B cell (primary cell): ENCODE data around the gene RFXAP. TPM values are rescaled to one million over a fixed set of nuclear protein-coding genes. Genes with fewer than 3 reads are reported as not detected.

Experiments used
- ATAC-seq: fragments of 200-7000 bp; cut with Tn5 transposase; one replicate; pipeline ENCODE4 v1.10.0; 2021; ENCODE audit warnings: low read depth, mild to moderate bottlenecking, moderate number of reproducible peaks, moderate library complexity
- CTCF ChIA-PET: fragments of 350-600 bp; sonication (Branson Sonifier 250); formaldehyde crosslinking; loops from one replicate; lab custom pipeline; 2021; ENCODE audit warnings: antibody characterized with exemption, inconsistent platforms; lab: Charles Lee
- POLR2A ChIA-PET: fragments of 350-600 bp; sonication (Branson Sonifier 250); formaldehyde crosslinking; loops from one replicate; lab custom pipeline; 2021; ENCODE audit warnings: antibody characterized with exemption; lab: Charles Lee
- DNase-seq: peaks from one replicate; pipeline ENCODE4 v3.0.0; 2013
- H2AFZ ChIP-seq: 2 replicates; pipeline ENCODE4 v1.6.1; 2012; ENCODE audit warnings: mild to moderate bottlenecking, low read depth, low read length; ENCODE audit not compliant: insufficient read depth, poor library complexity, severe bottlenecking
- H3K27ac ChIP-seq, 2 donors: 1 replicate in 1 of 2; 2 replicates in 1 of 2; pipeline ENCODE4 v1.5.1; 2012 to 2013; ENCODE audit warnings: low read length in 2 of 2, mild to moderate bottlenecking in 2 of 2, moderate library complexity in 1 of 2
- H3K27me3 ChIP-seq, 4 experiments: fragments of 200-600 bp in 1 of 4; sonication (generic) in 1 of 4; replicated peaks in 1 of 4; 1 replicate in 2 of 4; 2 replicates in 2 of 4; pipeline versions ENCODE4 v1.6.1 to v1.7.0; 2013 to 2016; ENCODE audit warnings: low read length in 3 of 4, mild to moderate bottlenecking in 2 of 4, mixed read lengths in 1 of 4, moderate library complexity in 1 of 4; ENCODE audit not compliant: insufficient read depth in 4 of 4, control insufficient read depth in 3 of 4; ENCODE audit errors: control extremely low read depth in 1 of 4
- H3K36me3 ChIP-seq, 2 experiments: replicated peaks in 1 of 2; 1 replicate in 1 of 2; 2 replicates in 1 of 2; pipeline versions ENCODE4 v1.6.1 to v1.7.1; 2013; ENCODE audit warnings: low read length in 1 of 2; ENCODE audit not compliant: insufficient read depth in 2 of 2, control insufficient read depth in 1 of 2; ENCODE audit errors: control extremely low read depth in 1 of 2, extremely low read depth in 1 of 2
- H3K4me1 ChIP-seq, 2 donors: fragments of 200-600 bp in 1 of 2; sonication (generic) in 1 of 2; 1 replicate in 1 of 2; 2 replicates in 1 of 2; pipeline versions ENCODE4 v1.5.1 to v1.6.1; 2013 to 2017; ENCODE audit warnings: low read length in 2 of 2; ENCODE audit not compliant: control insufficient read depth in 2 of 2, insufficient read depth in 2 of 2
- H3K4me2 ChIP-seq: replicated peaks from 2 replicates; pipeline ENCODE3; 2012; ENCODE audit warnings: mild to moderate bottlenecking, low read depth, low read length; ENCODE audit not compliant: poor library complexity, severe bottlenecking
- H3K4me3 ChIP-seq, 5 experiments: fragments of 200-600 bp in 1 of 5; sonication (generic) in 1 of 5; 1 replicate in 3 of 5; 2 replicates in 2 of 5; pipeline versions ENCODE4 v1.5.1 to v1.7.0; 2011 to 2016; ENCODE audit warnings: low read length in 4 of 5, mild to moderate bottlenecking in 4 of 5, low read depth in 2 of 5, control low read depth in 1 of 5, moderate library complexity in 1 of 5; ENCODE audit not compliant: insufficient read depth in 1 of 5; ENCODE audit errors: control extremely low read depth in 1 of 5, extremely low read depth in 1 of 5
- H3K79me2 ChIP-seq: fragments of 200-600 bp; sonication (generic); one replicate; pipeline ENCODE4 v1.6.0; 2016; ENCODE audit warnings: low read length; ENCODE audit not compliant: control insufficient read depth, insufficient read depth
- H3K9ac ChIP-seq: fragments of 200-600 bp; sonication (generic); 2 replicates; pipeline ENCODE4 v1.6.1; 2017; ENCODE audit warnings: mild to moderate bottlenecking, low read length, moderate library complexity
- H3K9me3 ChIP-seq, 3 donors: one replicate each; pipeline versions ENCODE4 v1.6.1 to v1.7.1; 2013; ENCODE audit warnings: low read length in 2 of 3; ENCODE audit not compliant: control insufficient read depth in 2 of 3, insufficient read depth in 1 of 3; ENCODE audit errors: control extremely low read depth in 1 of 3
- H4K20me1 ChIP-seq: 2 replicates; pipeline ENCODE4 v1.6.0; 2012; ENCODE audit warnings: mild to moderate bottlenecking, low read length; ENCODE audit not compliant: insufficient read depth, control insufficient read depth, poor library complexity, severe bottlenecking
- H3K27ac Mint-ChIP-seq: one replicate; pipeline ENCODE4 v1.8.0; 2021; ENCODE audit warnings: mixed read lengths
- H3K27me3 Mint-ChIP-seq: one replicate; pipeline ENCODE4 v1.8.0; 2021; ENCODE audit warnings: mixed read lengths
- H3K4me1 Mint-ChIP-seq: one replicate; pipeline ENCODE4 v1.8.0; 2021; ENCODE audit warnings: mixed read lengths
- H3K4me3 Mint-ChIP-seq: one replicate; pipeline ENCODE4 v1.8.0; 2021; ENCODE audit warnings: mixed read lengths
- H3K9me3 Mint-ChIP-seq: one replicate; pipeline ENCODE4 v1.8.0; 2022; ENCODE audit warnings: mixed read lengths; ENCODE audit not compliant: insufficient read depth
- EZH2 ChIP-seq: IDR thresholded peaks from 2 replicates; pipeline ENCODE4 v1.6.1; 2012; ENCODE audit warnings: borderline replicate concordance, low read depth, mild to moderate bottlenecking, moderate library complexity, low read length; ENCODE audit not compliant: insufficient read depth, poor library complexity, severe bottlenecking
- WGBS: methylation state at CpG from one replicate; pipeline ENCODE4 v1.1.5; 2013; ENCODE audit warnings: missing lambda C conversion rate; ENCODE audit not compliant: insufficient coverage; 5-methylcytosine and 5-hydroxymethylcytosine counted together
- intact Hi-C: fragments of 100-400 bp; cut with micrococcal nuclease; formaldehyde crosslinking; loops from one replicate; pipeline ENCODE4 v1.10.0; 2022
- polyA plus RNA-seq: library from polyadenylated mRNA; depleted of rRNA; stranded (reverse); fragments of >200 nt; gene quantifications from 2 replicates; pipeline ENCODE4 v1.2.3, GENCODE V29; 2012
- total RNA-seq, 2 donors: library from RNA; stranded (reverse); fragments of 120-200 nt in 1 of 2; gene quantifications; 1 replicate in 1 of 2; 2 replicates in 1 of 2; pipeline versions ENCODE4 v1.2.3 to v1.2.4, GENCODE V29; 2013 to 2022
- TF ChIP-seq, protein P1 (sequence below): fragments of 200-600 bp; IDR thresholded peaks from one replicate; pipeline ENCODE4 v1.8.0; 2022; ENCODE audit warnings: antibody characterized with exemption, mild to moderate bottlenecking

RFXAP gene
- total and polyA plus RNA-seq, 2 donors (not counting 1 experiment from before 2014, with no cell fraction given) = 6.6 to 13.5 TPM

DNA sequence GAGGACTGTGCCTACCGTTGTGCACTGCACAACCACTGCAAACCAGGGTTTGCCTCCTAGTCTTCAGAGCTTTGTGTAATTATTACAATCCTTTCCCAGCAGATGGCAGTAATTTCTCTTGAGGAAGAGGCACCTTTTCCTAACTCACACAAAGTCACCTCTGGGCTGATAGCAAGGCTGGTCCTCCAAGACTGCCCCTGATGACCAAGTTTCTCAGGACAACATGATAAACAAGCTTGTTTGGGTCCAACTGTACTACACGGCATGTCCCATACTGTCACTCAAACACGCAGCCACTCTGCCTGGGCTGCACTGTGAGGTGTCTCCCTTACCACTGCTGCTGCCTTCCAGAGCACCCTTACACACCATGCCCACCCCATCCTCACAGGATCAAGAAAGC, 39.3 kb downstream of the RFXAP start:
- Histone ChIP-seq H3K4me3 (no peak overlapping the region), H2AFZ (no peak overlapping the region), H3K79me2 (no peaks in the 10 kb centered on the region), H3K4me1 (no peaks in the 10 kb centered on the region), H3K36me3 (no peaks in the 10 kb centered on the region), H4K20me1 (no peaks in the 10 kb centered on the region), H3K27me3 (peaks cover 0 to 5% (median under 1%) of the 10 kb centered on the region in 4 experiments), H3K27ac (no peak overlapping the region), H3K9me3 (no peaks in the 10 kb centered on the region), H3K4me2 (no peak overlapping the region), H3K9ac (no peak overlapping the region)
- TF ChIP-seq, protein P1, sequence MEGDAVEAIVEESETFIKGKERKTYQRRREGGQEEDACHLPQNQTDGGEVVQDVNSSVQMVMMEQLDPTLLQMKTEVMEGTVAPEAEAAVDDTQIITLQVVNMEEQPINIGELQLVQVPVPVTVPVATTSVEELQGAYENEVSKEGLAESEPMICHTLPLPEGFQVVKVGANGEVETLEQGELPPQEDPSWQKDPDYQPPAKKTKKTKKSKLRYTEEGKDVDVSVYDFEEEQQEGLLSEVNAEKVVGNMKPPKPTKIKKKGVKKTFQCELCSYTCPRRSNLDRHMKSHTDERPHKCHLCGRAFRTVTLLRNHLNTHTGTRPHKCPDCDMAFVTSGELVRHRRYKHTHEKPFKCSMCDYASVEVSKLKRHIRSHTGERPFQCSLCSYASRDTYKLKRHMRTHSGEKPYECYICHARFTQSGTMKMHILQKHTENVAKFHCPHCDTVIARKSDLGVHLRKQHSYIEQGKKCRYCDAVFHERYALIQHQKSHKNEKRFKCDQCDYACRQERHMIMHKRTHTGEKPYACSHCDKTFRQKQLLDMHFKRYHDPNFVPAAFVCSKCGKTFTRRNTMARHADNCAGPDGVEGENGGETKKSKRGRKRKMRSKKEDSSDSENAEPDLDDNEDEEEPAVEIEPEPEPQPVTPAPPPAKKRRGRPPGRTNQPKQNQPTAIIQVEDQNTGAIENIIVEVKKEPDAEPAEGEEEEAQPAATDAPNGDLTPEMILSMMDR = peak; percentile 44
- TF ChIP-seq EZH2 = no peak
- no peaks in the 10 kb centered on the region for H3K9me3 Mint-ChIP-seq
- DNase-seq = peak; percentile 20
- ChIA-PET POLR2A (no interaction called here), CTCF (interaction anchor here (0.6 to 3.1 kb wide), 6 partner anchors 9 to 124 kb away, joined by 3 to 15 read pairs (median 5); no protein-coding TSS in a partner anchor)
- H3K27me3 Mint-ChIP-seq = peaks cover 23% of the 10 kb centered on the region
- no peak overlapping the region for H3K27ac Mint-ChIP-seq
- intact Hi-C loops = loop anchor here (2.0 kb wide), 1 partner anchor 123 kb away; no protein-coding TSS in a partner anchor
- H3K4me1 Mint-ChIP-seq = no peaks in the 10 kb centered on the region
- no peak overlapping the region for H3K4me3 Mint-ChIP-seq
- WGBS = 50% methylated on average over 3 of the region's 3 CpGs
- ATAC-seq = no peak

DNA sequence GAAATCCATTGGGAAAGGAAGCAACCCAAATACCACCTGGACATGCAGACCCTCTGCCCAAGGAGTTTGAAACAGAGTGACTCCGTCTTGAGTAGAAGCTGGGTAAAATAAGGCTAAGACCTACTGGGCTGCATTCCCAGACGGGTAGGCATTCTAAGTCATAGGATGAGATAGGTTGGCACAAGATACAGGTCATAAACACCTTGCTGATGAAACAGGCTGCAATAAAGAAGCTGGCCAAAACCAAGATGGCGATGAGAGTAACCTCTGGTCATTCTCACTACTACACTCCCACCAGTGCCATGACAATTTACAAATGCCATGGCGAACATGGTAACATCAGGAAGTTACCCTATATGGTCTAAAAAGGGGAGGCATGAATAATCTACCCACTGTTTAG, 40.2 kb downstream of the RFXAP start:
- H3K27me3 ChIP-seq = peaks cover 0 to 10% (median 2%) of the 10 kb centered on the region in 4 experiments
- no peak overlapping the region for H2AFZ ChIP-seq
- DNase-seq (no peak), ATAC-seq (no peak)
- POLR2A ChIA-PET = no interaction called here
- CTCF ChIA-PET = interaction anchor here (0.8 to 3.1 kb wide), 4 partner anchors 8 to 123 kb away, joined by 3 to 15 read pairs (median 8); no protein-coding TSS in a partner anchor
- H3K4me2 ChIP-seq = no peak overlapping the region
- TF ChIP-seq, protein P1 = no peak
- TF ChIP-seq EZH2 = no peak
- H3K4me1 ChIP-seq = no peaks in the 10 kb centered on the region
- no peak overlapping the region for H3K9ac ChIP-seq
- H3K27ac ChIP-seq = no peak overlapping the region
- H3K9me3 ChIP-seq = no peaks in the 10 kb centered on the region
- WGBS = no CpG with 5 or more reads among the region's 4 CpGs
- Mint-ChIP-seq H3K9me3 (no peaks in the 10 kb centered on the region), H3K4me3 (no peak overlapping the region), H3K27me3 (peaks cover 25% of the 10 kb centered on the region), H3K27ac (no peak overlapping the region), H3K4me1 (no peaks in the 10 kb centered on the region)
- H3K79me2 ChIP-seq = no peaks in the 10 kb centered on the region
- intact Hi-C loops = loop anchor here (2.0 kb wide), 1 partner anchor 122 kb away; no protein-coding TSS in a partner anchor
- H3K4me3 ChIP-seq = no peak overlapping the region
- no peaks in the 10 kb centered on the region for H4K20me1 ChIP-seq
- H3K36me3 ChIP-seq = no peaks in the 10 kb centered on the region
